Endothelial cell of umbilical vein (primary cell): ENCODE measurements around the gene CCDC57. TPM values are rescaled to one million over a fixed set of nuclear protein-coding genes. Genes with fewer than 3 reads are reported as not detected.

Experiments used
- BruUV-seq: library from RNA; stranded (reverse); fragments of 400-500 nt; replicated peaks from 2 replicates; lab custom pipeline; 2021; lab: Mats Ljungman, UMichigan
- CTCF ChIA-PET: fragments of 300-600, 350-600 bp; sonication (Branson Sonifier 250); formaldehyde crosslinking; loops from one replicate; lab custom pipeline; 2021; ENCODE audit warnings: antibody characterized with exemption, inconsistent platforms; lab: Charles Lee
- POLR2A ChIA-PET: fragments of 300-600, 350-600 bp; sonication (Branson Sonifier 250); formaldehyde crosslinking; loops from one replicate; lab custom pipeline; 2021; ENCODE audit warnings: antibody characterized with exemption, inconsistent platforms; lab: Charles Lee
- DNase-seq: peaks from one replicate; pipeline ENCODE4 v3.0.0-alpha.2; 2011; ENCODE audit warnings: low read depth, low spot score
- FAIRE-seq: peaks from 2 replicates; lab custom pipeline; 2011; peaks lifted over from hg19 to GRCh38; lab: Jason Lieb, UNC
- H2AFZ ChIP-seq: 2 replicates; pipeline ENCODE4 v1.6.0; 2012; ENCODE audit warnings: low read depth, low read length, control low read depth, inconsistent platforms
- H3K27ac ChIP-seq: 2 replicates; pipeline ENCODE4 v1.5.1; 2011; ENCODE audit warnings: low read depth, mild to moderate bottlenecking, control low read depth, low read length, moderate library complexity; ENCODE audit not compliant: insufficient read depth
- H3K27me3 ChIP-seq, 2 experiments: 2 replicates each; pipeline versions ENCODE4 v1.6.0 to v1.6.1; 2011; ENCODE audit warnings: low read length in 2 of 2, mixed read lengths in 1 of 2; ENCODE audit not compliant: control insufficient read depth in 2 of 2, insufficient read depth in 2 of 2
- H3K36me3 ChIP-seq, 2 experiments: 2 replicates in 1 of 2; 3 replicates in 1 of 2; pipeline ENCODE4 v1.5.1; 2011; ENCODE audit warnings: low read length in 2 of 2, mild to moderate bottlenecking in 1 of 2, moderate library complexity in 1 of 2; ENCODE audit not compliant: control insufficient read depth in 2 of 2, insufficient read depth in 2 of 2; ENCODE audit errors: extremely low read depth in 1 of 2
- H3K4me1 ChIP-seq: 3 replicates; pipeline ENCODE4 v1.5.1; 2011; ENCODE audit warnings: mild to moderate bottlenecking, low read length; ENCODE audit not compliant: control insufficient read depth, insufficient read depth; ENCODE audit errors: extremely low read depth
- H3K4me2 ChIP-seq: 2 replicates; pipeline ENCODE4 v1.6.1; 2011; ENCODE audit warnings: low read length, control low read depth, mixed read lengths; ENCODE audit not compliant: insufficient read depth
- H3K4me3 ChIP-seq, 3 experiments: fragments of 200-600 bp in 1 of 3; sonication (generic), shearing (Covaris generic) in 1 of 3; replicated peaks in 1 of 3; 2 replicates each; pipeline ENCODE4 v1.5.1; 2011 to 2016; ENCODE audit warnings: control low read depth in 3 of 3, low read length in 3 of 3, mild to moderate bottlenecking in 2 of 3, inconsistent platforms in 1 of 3, low read depth in 1 of 3, moderate library complexity in 1 of 3; ENCODE audit not compliant: insufficient read depth in 1 of 3
- H3K79me2 ChIP-seq: 2 replicates; pipeline ENCODE4 v1.6.0; 2012; ENCODE audit warnings: low read length, inconsistent platforms; ENCODE audit not compliant: control insufficient read depth, insufficient read depth
- H3K9ac ChIP-seq: replicated peaks from 2 replicates; pipeline ENCODE3; 2011; ENCODE audit warnings: low read length, control low read depth; ENCODE audit not compliant: insufficient read depth; ENCODE audit errors: extremely low read depth
- H3K9me1 ChIP-seq: replicated peaks from 3 replicates; pipeline ENCODE4 v1.6.0; 2011; ENCODE audit warnings: mild to moderate bottlenecking, low read length; ENCODE audit not compliant: control insufficient read depth, insufficient read depth; ENCODE audit errors: extremely low read depth
- H3K9me3 ChIP-seq: replicated peaks from 2 replicates; pipeline ENCODE4 v1.5.1; 2012; ENCODE audit warnings: low read length, inconsistent platforms; ENCODE audit not compliant: control insufficient read depth, insufficient read depth
- H4K20me1 ChIP-seq: replicated peaks from 2 replicates; pipeline ENCODE3; 2011; ENCODE audit warnings: mild to moderate bottlenecking, low read length; ENCODE audit not compliant: control insufficient read depth, insufficient read depth; ENCODE audit errors: extremely low read depth
- EZH2 ChIP-seq: IDR thresholded peaks from 2 replicates; pipeline ENCODE4 v1.6.1; 2012; ENCODE audit warnings: borderline replicate concordance, low read depth, mild to moderate bottlenecking, moderate library complexity, low read length, inconsistent platforms; ENCODE audit not compliant: severe bottlenecking
- FOS ChIP-seq: IDR thresholded peaks from 2 replicates; pipeline ENCODE4 v1.6.1; 2011; ENCODE audit warnings: mild to moderate bottlenecking, low read length, moderate library complexity, borderline replicate concordance; ENCODE audit not compliant: insufficient read depth
- GATA2 ChIP-seq: IDR thresholded peaks from 2 replicates; pipeline ENCODE4 v1.7.0; 2011; ENCODE audit warnings: low read depth, mild to moderate bottlenecking, moderate library complexity, mixed read lengths, low read length; ENCODE audit not compliant: insufficient read length, insufficient read depth
- JUN ChIP-seq: IDR thresholded peaks from 2 replicates; pipeline ENCODE4 v1.6.1; 2011; ENCODE audit warnings: borderline replicate concordance, low read depth; ENCODE audit not compliant: insufficient read length, insufficient read depth
- MYC ChIP-seq: IDR thresholded peaks from one replicate; pipeline ENCODE4 v1.6.1; 2011; ENCODE audit warnings: mild to moderate bottlenecking, low read depth, low read length
- POLR2A ChIP-seq: IDR thresholded peaks from 2 replicates; pipeline ENCODE4 v1.6.1; 2012; ENCODE audit warnings: low read depth, mild to moderate bottlenecking, control low read depth, low read length
- POLR2AphosphoS5 ChIP-seq: IDR thresholded peaks from 2 replicates; pipeline ENCODE4 v1.6.1; 2012; ENCODE audit warnings: low read depth, mild to moderate bottlenecking, control low read depth, low read length, moderate library complexity; ENCODE audit not compliant: insufficient read depth
- dilution Hi-C: fragments of 300-500 bp; cut with MboI; formaldehyde crosslinking; loops from one replicate; pipeline ENCODE4 v1.15.0; 2019; ENCODE audit warnings: low sequenced_read_pairs; ENCODE audit not compliant: extremely low pct_ligation_motif_present
- intact Hi-C: fragments of 100-400 bp; cut with micrococcal nuclease; formaldehyde crosslinking; loops from one replicate; pipeline ENCODE4 v1.10.0; 2022
- polyA plus RNA-seq, 4 experiments: library from polyadenylated mRNA; depleted of rRNA in 3 of 4; stranded (reverse) in 3 of 4; unstranded in 1 of 4; fragments of >200 nt; gene quantifications; 2 replicates each; pipeline versions ENCODE4 v1.2.1 to v1.2.3, GENCODE V29; 2011 to 2012; ENCODE audit warnings: missing spikeins in 1 of 4
- total RNA-seq: library from RNA; stranded (reverse); gene quantifications from 2 replicates; pipeline ENCODE4 v1.2.3, GENCODE V29; 2021
- TF ChIP-seq, protein P1 (sequence below): IDR thresholded peaks from 2 replicates; pipeline ENCODE4 v1.6.1; 2011; ENCODE audit not compliant: insufficient read depth, insufficient read length
- TF ChIP-seq, protein P2 (sequence below), 2 donors: IDR thresholded peaks; 1 replicate in 1 of 2; 2 replicates in 1 of 2; pipeline ENCODE4 v1.5.1; 2011; ENCODE audit warnings: low read length in 2 of 2, mild to moderate bottlenecking in 2 of 2, moderate library complexity in 2 of 2, control low read depth in 1 of 2, inconsistent platforms in 1 of 2, low read depth in 1 of 2; ENCODE audit not compliant: insufficient read depth in 1 of 2; ENCODE audit errors: extremely low read depth in 1 of 2

The CCDC57 gene
- total and polyA plus RNA-seq, 2 donors (not counting 3 experiments of a cell fraction or from before 2014, with no cell fraction given): 18.6 to 31.6 TPM

DNA sequence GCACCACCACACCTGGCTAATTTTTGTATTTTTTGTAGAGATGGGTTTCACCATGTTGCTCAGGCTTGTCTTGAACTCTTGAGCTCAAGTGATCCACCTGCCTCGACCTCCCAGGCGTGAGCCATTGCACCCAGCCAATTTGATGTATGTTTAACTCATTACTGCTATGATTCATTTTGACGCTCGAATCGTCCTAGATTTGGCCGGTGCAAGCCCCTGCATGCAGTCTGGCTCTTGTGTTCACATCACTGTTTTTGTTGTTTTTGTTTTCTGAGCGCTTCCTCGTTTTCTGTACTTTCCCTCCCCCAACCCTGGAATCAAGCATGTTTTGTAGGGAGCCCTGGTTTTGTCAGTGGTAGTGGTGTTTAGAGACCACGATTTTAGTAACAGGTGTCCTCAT, 139.2 kb downstream of the CCDC57 start:
- H3K27ac ChIP-seq: no peak overlapping the region
- H2AFZ ChIP-seq: no peak overlapping the region
- POLR2A ChIA-PET: interaction anchor here (0.6 kb wide), 1 partner anchor 31 kb away, joined by 4 read pairs; no protein-coding TSS in a partner anchor
- no peaks in the 10 kb centered on the region for H3K36me3 ChIP-seq
- TF ChIP-seq GATA2 (no peak), MYC (no peak), POLR2A (no peak), JUN (no peak), EZH2 (no peak), FOS (no peak), POLR2AphosphoS5 (no peak)
- TF ChIP-seq, protein P1, sequence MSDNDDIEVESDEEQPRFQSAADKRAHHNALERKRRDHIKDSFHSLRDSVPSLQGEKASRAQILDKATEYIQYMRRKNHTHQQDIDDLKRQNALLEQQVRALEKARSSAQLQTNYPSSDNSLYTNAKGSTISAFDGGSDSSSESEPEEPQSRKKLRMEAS: no peak
- TF ChIP-seq, protein P2, sequence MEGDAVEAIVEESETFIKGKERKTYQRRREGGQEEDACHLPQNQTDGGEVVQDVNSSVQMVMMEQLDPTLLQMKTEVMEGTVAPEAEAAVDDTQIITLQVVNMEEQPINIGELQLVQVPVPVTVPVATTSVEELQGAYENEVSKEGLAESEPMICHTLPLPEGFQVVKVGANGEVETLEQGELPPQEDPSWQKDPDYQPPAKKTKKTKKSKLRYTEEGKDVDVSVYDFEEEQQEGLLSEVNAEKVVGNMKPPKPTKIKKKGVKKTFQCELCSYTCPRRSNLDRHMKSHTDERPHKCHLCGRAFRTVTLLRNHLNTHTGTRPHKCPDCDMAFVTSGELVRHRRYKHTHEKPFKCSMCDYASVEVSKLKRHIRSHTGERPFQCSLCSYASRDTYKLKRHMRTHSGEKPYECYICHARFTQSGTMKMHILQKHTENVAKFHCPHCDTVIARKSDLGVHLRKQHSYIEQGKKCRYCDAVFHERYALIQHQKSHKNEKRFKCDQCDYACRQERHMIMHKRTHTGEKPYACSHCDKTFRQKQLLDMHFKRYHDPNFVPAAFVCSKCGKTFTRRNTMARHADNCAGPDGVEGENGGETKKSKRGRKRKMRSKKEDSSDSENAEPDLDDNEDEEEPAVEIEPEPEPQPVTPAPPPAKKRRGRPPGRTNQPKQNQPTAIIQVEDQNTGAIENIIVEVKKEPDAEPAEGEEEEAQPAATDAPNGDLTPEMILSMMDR (IDR thresholded peaks at IDR 0.05; ENCODE audit: extremely low read depth in 1 of 2, insufficient read depth in 1 of 2, low read depth in 1 of 2, low read length in 2 of 2): no peak
- H3K9me1 ChIP-seq: no peaks in the 10 kb centered on the region
- no peaks in the 10 kb centered on the region for H4K20me1 ChIP-seq
- no TSS peak for BruUV-seq
- H3K9ac ChIP-seq: no peak overlapping the region
- H3K4me1 ChIP-seq: no peaks in the 10 kb centered on the region
- no peak for DNase-seq
- no peak for FAIRE-seq
- intact Hi-C loops: no loop called here
- H3K9me3 ChIP-seq: no peaks in the 10 kb centered on the region
- H3K4me3 ChIP-seq: no peak overlapping the region
- no peak overlapping the region for H3K4me2 ChIP-seq
- CTCF ChIA-PET: no interaction called here
- dilution Hi-C loops: no loop called here
- H3K27me3 ChIP-seq: no peaks in the 10 kb centered on the region
- H3K79me2 ChIP-seq: no peaks in the 10 kb centered on the region
